ENCODE data around the gene MEIS2.

DNA sequence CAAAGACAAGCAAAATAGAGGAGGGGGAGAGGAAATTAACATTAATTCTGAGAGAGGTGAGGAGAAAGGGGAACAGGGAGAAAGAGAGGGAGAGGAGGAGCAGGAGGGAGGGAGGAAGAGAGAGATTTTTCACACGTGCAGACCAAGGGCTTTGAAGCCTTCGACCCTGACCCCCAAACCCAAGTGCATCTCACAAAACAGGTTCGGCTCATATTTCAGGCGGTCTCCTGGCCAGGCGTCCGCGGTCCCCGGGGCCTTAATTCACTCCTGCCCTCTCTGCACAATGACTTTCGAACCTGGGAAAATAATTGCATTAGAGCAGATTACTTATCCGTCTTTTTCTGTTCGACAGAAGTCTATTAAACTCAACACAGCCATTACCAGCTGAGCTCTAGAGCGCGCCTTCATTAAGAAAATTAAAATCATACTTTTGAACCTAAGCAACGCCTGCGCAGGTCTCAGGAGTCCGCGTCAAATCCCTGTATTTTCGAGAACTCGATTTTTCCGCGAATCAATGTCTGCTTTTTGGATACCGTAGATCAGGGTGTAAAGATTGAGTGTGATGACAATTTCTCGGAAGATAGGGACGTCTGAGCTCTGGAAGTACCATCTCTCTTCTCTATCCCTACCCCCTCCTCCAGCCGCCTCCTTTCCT is 220.7 kb downstream of the MEIS2 start:
- TF ChIP-seq, protein P1, sequence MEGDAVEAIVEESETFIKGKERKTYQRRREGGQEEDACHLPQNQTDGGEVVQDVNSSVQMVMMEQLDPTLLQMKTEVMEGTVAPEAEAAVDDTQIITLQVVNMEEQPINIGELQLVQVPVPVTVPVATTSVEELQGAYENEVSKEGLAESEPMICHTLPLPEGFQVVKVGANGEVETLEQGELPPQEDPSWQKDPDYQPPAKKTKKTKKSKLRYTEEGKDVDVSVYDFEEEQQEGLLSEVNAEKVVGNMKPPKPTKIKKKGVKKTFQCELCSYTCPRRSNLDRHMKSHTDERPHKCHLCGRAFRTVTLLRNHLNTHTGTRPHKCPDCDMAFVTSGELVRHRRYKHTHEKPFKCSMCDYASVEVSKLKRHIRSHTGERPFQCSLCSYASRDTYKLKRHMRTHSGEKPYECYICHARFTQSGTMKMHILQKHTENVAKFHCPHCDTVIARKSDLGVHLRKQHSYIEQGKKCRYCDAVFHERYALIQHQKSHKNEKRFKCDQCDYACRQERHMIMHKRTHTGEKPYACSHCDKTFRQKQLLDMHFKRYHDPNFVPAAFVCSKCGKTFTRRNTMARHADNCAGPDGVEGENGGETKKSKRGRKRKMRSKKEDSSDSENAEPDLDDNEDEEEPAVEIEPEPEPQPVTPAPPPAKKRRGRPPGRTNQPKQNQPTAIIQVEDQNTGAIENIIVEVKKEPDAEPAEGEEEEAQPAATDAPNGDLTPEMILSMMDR (IDR thresholded peaks at IDR 0.05; ENCODE audit: low read length) = no peak
- no peak for TF ChIP-seq EZH2 (IDR thresholded peaks at IDR 0.05; ENCODE audit: borderline replicate concordance, low read length)

Data from OCI-LY1 (cell line).